Hematopoietic multipotent progenitor cell treated with erythropoietin and hydrocortisone succinate and interleukin-3 and kit ligand, for 17 days (in vitro differentiated cells): Measurements from ENCODE around the gene CACNB4.
"Not testable (repeated sequence)": the region's sequence is repeated elsewhere in the genome, so short reads cannot be mapped to it uniquely, and the experiment has no call there.

Experiments used
- DNase-seq: peaks from one replicate; pipeline ENCODE4 v3.0.0-alpha.2; 2015; ENCODE audit warnings: low spot score

CACNB4 gene

DNA sequence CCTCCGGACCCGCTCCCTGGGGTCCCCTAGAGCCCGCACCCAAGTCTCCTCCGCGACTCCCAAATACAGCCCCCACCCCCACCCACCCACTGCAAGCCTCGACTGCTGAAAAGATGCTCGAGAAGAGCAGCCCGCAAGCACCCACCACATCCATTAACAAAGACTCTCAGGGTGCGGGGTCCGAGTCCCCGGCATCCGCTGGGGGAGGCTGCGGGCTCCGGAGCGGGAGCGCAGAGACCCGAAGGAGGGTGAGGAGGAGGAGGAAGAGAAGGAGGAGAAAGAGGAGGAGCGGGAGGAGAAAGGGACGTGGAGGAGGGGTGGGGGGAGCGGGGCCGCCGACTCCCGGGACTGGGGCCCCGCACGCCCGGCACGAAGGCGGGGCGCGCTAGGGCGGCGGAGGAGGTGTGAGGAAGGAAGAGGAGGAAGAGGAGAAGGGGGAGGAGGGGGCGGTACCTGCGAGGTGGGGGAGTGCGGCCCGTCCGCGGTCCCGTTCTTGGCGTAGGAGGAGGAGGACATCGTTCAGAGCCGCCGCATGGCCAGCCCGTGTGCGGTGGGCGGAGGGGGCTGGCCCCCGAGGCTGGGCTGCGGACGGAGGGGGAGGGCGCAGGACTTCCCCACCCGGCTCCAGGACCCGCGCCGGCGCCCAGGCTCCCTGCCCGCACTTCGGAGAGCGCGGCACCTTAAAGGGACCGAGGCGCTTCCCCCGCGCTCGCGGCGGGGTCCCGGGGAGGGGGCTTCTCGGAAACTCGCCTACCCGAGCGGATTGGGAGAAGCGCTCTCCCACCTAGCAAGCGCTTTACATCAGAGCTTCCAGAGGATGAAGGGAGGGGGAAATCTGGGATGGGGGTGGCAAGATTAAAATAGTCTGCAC, at the start of gene CACNB4:
Gene CACNB4, minus strand, starts transcription at position 549 of the 871 bp plus-strand sequence.
- DNase-seq = no peak

DNA sequence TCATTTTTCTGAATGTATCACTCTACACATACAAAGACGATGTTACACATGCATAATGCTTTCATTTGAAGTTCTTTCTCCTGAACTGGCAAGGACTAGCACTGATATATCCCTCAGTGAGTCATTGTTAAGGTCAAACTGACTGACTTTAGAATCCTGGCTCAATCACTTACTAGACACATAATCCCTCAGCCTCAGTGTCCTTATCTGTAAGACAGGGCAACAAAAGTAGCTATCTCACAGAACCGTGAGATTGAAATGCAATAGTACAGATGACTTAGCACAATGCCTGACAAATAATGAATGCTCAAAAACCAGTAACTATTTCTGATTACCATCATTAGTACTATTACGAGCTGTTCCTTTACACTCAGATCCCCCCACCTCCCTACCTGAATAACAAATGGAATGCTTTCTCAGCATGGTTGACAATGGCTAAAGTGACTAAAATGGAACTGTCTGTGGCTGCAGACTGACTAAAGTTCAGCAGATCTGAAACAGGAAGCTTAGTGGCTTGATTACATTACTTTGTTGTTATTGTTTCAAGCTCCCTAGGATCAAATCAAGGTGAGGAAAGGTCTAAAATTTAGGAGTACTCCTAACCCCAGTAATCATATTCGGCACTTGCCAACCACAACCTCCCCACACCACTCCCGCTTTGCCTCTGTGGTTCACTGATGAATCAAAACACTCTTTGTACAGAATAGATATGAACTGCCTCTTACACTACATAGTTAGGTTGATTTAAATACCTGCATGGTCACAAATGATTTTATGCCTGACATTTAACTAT, 35.8 kb upstream of the CACNB4 start:
- DNase-seq = no peak

DNA sequence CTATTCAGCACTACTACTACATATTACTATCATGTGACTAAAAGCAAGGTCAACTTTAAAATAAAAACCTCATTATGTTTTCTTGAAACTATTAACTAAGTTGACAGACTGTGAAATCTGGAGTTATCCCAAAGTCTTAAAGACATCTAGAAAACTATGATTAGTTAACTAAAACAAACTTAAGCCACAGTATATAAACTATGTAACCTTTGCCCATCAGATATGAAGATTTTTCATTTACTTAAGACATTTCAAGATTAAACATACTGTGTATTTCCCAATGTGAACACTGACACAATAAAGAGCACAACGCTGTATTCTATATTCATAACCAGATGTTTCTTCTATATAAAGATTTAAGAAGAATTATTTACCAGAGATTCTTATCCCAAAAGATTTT, 33.5 kb upstream of the CACNB4 start:
- DNase-seq = no peak

DNA sequence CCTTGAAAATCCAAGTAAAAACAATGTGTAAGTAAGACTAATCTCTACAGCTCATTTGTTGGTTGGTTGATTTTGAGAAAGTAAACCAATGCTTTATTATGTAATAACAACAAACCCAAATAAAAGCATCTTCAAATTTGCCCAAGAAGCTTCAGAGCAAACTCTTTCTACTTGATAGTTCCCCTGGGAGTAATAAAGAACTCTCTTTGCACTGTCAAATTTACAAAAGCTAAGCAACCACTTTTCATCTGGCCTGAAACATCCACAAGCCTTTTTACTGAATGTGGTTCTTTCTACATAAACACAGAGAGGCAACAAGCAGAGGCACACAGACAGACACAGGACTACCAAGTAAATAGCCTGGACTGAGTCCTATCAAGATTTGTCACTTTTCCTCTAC, 28.8 kb upstream of the CACNB4 start:
- DNase-seq = no peak

DNA sequence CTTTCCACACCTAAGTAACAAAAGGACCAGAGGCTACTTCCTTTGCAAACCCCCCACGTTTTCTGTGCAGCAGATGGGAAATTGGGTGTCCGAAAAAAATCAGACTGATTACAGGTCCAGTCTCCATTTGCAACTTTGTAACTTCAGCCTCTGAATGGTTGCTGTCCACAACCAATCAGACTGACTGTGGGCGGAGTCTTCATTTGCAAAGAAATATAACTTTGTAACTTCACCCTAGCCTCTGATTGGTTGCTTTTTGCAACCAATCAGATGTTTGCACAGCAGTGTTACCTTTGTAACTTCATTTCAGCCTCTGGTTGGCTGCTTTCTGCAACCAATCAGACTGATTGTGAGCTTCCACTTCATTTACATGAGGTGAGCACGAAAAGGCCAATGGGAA, 27.8 kb upstream of the CACNB4 start:
- DNase-seq = no peak

DNA sequence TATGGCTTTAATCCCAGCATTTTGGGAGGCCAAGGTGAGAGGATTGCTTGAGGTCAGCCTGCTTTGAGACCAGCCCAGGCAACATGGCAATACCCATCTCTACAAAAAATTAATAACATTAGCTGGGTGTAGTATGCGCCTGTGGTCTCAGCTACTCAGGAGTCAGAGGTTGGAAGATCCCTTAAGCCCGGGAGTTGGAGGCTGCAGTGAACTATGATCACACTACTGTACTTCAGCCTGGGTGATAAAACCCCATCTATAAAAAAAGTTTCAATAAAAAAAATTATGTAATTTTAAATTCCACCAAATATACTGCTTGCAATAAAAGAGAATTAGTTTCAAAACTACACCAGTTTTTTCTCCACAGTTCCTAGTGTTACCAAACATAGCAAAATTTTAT, 23.3 kb upstream of the CACNB4 start:
- DNase-seq = no peak

DNA sequence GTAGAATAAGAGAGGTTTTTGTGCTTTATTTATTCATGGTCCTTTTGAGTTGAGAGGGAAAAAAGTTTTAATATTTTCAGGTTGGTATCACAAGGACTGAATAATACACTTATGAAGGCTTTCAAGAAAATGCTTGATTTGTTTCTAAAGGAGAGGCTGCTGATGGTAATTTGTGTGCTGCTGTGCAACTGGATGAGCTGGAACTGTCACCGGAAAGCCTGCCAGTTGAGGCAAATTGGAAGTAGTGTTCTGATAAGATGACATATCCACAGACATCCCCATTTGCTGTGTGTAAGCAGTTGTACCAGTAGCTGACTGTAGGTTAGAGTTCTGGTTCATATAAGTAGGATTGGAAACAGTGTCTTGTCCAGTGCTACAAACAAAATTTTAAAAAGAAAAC, 21.6 kb upstream of the CACNB4 start:
- no peak for DNase-seq

DNA sequence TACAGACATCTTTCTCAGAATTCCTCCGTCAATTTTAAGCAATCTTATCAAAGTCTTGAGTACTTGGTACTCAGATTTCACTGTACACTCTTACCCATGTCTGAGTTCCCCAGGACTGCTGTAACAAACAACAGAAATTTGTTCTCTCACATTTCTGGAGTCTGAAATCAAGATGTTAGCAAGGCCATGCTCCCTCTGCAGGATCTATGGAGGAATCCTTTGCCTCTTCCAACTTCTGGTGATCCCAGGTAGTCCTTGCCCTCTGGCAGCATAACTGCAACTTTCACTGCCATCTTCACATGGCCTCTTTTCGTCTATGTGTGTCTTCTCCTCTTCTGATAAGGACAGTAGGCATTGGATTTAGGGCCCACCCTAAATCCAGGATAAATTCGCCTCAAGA, 17.1 kb upstream of the CACNB4 start:
- DNase-seq = no peak

DNA sequence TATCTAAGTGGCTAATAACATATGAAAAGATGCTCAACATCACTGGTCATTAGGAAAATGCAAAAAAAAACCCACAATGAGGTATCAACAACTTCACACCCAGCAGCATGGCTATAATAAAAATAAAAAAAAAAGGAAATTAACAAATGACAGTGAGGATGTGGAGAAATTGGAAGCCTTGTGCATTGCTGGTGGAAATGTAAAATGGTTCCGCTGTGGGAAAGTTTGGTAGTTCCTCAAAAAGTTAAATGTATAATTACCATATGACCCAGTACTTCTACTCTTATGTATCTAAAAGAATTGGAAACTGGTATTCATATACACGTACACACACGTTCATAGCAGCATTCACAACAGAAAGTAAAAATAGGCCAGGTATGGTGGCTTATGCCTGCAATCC, 15.5 kb upstream of the CACNB4 start:
- DNase-seq = no peak

DNA sequence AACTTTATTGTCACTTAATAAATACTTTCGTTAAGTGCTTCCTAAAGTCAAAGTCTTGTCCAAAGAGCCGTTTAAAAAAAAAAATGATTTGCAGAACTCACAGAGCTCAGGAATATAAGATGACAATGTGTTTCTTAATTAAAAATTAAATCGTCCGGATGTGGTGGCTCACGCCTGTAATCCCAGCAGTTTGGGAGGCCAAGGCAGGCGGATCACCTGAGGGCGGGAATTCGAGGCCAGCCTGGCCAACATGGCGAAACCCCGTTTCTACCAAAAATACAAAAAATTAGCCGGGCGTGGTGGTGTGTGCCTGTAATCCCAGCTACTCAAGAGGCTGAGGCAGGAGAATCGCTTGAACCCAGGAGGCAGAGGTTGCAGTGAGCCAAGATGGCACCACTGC, 8.3 kb upstream of the CACNB4 start:
- DNase-seq = not testable (repeated sequence)

DNA sequence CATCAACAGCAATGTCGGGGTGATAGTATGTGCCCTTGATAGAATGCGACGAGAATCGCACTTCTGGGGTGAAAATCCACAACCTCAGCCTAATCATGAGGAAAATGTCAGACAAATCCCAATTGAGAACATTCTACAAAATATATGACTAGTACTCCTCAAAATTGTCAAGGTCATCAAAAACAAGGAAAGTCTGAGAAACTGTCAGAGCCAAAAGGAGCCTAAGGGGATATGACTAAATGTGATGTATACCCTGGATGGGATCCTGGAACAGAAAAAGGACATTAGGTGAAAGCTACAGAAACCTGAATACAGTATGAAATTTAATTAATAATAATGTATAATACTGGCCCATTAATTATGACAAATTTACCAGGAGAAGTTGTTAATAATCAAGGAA, 7.6 kb upstream of the CACNB4 start:
- DNase-seq = no peak

DNA sequence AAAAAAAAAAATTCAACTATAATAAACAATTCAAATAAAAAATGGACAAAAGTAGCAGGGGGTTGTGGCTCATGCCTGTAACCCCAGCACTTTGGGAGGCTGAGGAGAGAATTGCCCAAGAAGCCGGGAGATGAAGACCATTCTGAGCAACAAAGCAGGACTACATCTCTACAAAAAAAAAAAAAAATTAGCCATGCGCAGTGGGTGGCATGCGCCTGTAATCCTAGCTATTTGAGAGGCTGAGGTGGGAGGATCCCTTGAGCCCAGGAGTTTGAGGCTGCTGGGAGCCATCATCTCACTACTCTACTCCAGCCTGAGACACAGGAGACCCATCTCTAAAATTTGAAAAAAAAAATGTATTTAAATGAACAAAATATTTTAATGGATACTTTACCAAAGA, 4.4 kb upstream of the CACNB4 start:
- no peak for DNase-seq

DNA sequence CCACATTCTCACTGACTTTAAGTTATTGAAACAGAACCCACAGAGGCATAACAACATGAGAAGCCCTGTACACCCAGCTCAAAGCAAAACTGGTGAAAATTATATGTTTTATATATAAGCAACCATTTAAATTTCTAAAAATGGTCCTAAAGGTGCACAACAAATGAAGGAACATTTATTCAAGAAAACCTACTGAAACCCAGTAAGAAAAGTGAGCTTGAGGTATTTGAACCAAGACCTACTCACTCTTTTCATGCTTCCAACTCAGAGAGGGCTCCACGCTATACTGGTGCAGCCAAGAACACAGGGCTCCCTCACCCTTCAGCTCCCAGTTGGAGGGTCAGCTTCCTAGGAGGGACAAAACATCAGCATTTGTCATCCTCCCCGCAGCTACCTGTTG, 2.1 kb upstream of the CACNB4 start:
- DNase-seq = no peak

DNA sequence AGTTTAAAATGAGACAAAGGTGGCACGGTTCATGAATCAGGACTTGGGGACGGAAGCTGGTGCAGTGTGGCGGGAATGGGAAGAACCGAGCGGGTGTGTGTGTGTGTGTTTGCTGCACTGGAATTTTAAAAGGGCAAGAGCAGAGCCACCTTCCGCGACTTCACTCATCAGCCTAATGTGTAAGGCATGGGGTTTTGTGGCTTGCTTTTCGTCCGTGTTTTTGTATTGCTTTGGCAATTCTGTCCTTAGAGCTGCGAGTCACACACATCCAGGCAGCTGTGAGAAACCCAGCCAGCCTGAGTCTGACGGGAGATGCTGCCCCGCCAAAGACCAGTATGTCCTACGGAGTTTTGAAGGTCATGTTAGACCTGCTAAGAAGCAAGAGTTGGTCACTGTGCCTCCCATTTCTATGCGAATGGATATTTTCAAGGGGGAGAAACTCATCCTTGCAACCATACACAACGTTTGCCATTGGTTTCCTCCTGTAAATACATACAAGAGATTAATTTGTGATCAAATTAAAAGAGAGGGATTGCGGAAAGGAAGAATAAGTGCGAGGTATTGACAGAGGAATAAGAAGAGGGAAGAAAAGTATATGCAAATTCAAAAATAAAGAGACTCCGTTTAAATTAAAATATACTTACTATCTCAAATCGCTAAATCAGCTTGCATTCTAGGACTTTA, 665 bp upstream of the CACNB4 start:
- DNase-seq = no peak

DNA sequence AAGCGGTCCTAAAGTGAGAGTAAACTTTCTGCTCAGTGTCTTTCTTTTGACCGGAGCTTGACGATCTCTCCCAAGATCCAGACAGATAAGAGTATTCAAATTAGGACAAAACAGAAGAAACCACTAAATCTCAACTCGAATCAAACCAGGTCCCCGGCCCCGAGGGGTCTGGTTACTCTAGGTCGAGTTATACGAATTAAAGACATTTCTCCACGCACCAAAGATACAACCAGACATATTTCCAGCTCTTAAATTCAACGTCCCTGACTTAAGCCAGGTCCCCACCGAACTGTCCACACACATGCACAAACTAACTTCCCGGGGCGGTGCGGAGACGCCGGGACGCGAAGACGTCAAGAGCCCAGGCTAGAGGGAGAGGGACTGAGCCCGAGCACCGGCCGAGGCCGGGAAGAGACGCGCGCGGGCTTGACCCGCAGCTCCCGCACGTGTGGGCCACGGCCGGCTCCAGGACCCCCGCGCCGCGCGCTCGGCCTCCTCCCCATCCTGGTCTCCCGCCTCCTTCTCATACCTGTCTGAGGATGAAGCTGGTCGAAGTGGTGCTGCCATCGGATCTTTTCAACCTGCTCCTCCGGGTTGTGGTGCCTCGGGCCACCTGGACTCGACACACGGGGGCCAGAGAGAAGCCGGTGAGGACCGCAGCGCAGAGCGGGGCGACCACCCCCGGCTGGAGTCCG, 896 bp downstream of the CACNB4 start:
- no peak for DNase-seq

DNA sequence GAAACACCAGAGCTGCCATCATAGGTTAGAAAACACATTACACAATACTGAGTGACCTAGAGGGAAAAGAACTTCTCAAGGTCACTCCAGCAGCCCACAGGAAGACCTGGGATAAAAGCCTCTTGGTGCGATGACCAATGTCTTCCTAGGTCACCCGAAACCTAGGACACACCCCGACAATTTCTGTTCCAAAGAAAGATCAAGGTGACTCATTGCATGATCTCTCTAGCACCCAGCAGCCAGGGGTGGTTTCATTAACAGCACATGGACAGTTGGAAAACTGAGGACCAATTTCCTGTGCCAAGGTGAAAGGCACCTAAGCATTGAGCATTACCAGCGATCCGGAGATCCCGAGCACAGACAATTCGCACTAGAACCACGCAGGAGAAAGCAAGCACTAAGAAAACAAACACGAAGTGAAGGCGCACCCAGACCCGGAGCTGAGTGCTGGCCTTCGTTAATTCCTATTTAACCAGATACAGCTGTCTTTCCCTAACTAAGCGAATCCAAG, 1.5 kb downstream of the CACNB4 start:
- no peak for DNase-seq

DNA sequence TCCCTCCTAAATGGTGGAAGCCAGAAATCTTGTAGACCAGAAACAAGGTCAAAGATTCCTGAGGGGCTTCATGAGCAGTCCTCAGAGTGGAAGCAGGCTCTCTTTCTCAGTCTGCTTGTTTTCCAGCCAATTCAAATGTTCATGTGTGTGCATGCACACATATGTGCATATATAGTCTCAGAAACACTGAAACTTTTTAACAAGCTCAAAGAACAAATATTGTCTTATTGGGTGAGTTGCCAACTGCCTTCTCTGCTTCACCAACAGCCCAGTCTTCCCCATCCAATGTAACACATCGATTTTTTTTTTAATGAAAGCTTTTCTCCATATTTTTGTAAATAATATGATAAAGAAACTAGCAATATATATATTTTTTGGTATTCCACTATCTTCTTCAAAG, 3.7 kb downstream of the CACNB4 start:
- DNase-seq = no peak

DNA sequence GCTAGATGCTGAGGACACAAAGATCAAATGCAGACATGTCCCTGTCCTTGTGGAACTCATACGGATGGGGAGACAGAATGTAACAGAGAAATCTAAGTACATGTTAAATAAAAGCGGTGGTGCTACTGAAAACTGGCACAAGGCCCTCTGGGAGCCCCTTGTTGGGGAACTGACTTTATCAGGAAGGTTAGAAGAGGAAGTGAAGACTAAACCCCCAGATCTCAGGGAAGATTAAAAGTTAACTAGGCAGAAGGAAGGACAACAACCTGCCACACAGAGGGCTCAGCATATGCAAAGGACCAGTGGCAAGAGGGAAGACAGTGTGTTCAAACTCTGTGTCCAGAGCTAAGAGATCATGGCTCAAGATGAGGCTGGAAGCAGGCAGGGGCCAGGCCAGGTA, 4.8 kb downstream of the CACNB4 start:
- no peak for DNase-seq

DNA sequence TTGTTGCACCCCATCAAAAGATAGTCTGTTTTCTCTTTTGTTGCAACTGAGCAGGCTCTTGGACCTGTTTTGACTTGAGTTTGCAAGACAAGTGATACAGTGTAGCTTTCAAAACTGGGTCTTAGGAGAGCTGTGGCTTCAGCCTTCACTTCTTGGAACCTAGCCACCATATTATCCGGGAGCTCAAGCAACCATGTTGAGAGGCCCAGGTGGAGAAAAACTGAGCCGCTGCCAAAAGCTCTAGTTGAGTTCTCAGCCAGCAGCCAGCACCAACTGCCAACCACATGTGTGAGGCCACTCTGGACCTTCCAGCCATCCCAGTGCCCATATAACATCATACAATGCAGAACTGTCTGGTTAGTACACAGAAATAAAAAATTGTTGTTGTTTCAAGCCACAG, 5.4 kb downstream of the CACNB4 start:
- no peak for DNase-seq

DNA sequence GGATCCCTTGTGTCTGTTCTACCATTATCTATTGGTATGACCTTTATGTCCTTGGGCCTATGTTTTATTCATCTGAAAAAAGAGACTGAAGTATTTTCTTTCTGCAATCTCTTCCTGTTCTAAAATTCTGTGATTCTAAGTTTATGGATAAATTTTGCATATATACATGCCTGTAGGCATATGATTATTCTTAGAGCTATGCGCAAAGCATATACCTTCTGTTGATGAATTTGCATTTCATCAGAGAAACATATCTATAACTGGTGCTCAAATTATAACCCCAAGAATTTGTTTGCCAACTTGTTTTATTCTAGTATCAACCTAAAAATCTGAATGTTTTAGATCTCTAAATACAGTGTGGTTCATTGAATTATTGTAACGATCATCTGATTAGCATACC, 6.7 kb downstream of the CACNB4 start:
- no peak for DNase-seq

DNA sequence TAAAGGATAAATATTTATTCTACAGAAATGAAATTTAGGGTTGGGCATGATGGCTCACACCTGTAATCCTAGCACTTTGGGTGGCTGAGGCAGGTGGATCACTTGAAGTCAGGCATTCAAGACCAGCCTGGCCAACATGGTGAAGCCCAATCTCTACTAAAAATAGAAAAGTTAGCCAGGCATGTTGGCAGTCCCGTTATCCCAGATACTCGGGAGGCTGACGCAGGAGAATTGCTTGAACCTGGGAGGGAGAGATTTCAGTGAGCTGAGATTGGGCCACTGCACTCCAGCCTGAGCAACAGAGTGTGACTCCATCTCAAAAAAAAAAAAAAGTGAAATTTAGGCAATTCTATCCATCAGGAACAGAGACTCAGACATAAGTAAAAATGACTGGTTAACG, 8.1 kb downstream of the CACNB4 start:
- DNase-seq = not testable (repeated sequence)

DNA sequence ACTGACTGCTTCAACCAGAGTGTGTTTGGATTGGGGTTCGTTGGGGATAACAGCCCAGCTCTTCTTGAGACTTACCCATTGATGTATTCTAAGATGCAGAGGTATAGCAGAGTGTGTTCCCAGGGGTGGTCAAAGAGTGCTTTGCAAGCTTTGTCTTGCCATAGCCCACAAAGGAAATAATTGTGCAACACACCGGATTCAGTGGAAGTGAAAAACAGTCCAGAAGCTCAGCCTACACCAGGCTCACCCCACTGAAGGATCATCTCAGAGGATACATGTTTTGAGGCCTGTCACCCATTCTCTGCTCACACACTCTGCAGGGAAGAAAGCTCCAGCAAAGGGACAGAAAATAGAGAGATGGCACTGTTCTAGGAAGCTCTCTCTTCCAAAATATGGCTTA, 9.6 kb downstream of the CACNB4 start:
- no peak for DNase-seq
